ENCODE results near the gene NDRG4.
"Not testable (repeated sequence)": the region's sequence is repeated elsewhere in the genome, so short reads cannot be mapped to it uniquely, and the experiment has no call there.

The NDRG4 gene

GRCh38 chr16:58485184-58485887 is 14.6 kb upstream of the NDRG4 start:
- no peak for TF ChIP-seq CTCF (IDR thresholded peaks at IDR 0.05; ENCODE audit: low read depth, low read length)
- no peak overlapping the region for H3K4me3 ChIP-seq (replicated peaks in 1 of 2; ENCODE audit: low read depth in 2 of 2, low read length in 2 of 2)

DNA sequence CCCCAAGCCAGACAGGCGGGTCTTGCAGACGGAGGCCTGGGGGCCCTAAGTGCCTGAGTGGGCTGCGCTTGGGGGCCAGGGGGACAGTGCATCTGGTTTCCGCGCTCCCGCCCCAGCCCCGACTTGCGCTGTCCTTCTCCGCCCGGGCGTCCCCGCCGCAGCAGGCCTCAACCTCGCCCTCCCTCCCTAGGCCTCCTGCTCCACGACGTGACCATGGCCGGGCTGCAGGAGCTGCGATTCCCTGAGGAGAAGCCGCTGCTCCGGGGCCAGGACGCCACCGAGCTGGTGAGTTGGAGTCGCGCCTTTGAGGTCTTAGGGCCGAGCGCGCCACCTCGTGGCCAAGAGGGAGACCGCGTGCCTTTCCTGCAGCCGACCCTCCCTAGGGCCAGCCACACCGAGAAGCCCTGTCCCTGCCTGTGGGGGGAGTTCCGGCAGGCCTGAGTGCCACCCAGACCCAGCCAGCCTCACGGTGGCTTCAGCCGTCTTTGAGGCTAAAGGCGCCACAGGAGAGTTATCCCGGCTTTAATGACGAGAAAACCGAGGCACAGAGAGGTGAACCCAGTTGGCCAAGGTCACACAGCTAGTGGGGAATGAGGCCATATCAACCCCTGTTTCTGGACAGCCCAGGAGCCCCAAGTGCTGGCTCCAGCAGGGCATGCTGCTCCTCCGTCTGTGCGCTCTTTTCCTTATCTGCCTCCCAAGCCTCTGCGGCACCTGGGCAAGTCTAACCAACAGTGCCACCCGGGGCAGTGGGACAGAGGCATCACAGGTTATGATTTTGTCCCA is 12.2 kb upstream of the NDRG4 start:
- peak; percentile 79 to 80 for DNase-seq (ENCODE audit: low read depth in 2 of 2)
- peak; percentile 92 for TF ChIP-seq CTCF (IDR thresholded peaks at IDR 0.05; ENCODE audit: low read depth, low read length)
- no peak overlapping the region for H3K4me3 ChIP-seq (replicated peaks in 1 of 2; ENCODE audit: low read depth in 2 of 2, low read length in 2 of 2)

More at GRCh38 chr16:58485184-58485887, 14.6 kb upstream of the NDRG4 start:
- DNase-seq (ENCODE audit: low read depth in 2 of 2): no peak

GRCh38 chr16:58488531-58488930 is 11.4 kb upstream of the NDRG4 start:
- no peak for TF ChIP-seq CTCF (IDR thresholded peaks at IDR 0.05; ENCODE audit: low read depth, low read length)
- DNase-seq (ENCODE audit: low read depth in 2 of 2): no peak
- no peak overlapping the region for H3K4me3 ChIP-seq (replicated peaks in 1 of 2; ENCODE audit: low read depth in 2 of 2, low read length in 2 of 2)

DNA sequence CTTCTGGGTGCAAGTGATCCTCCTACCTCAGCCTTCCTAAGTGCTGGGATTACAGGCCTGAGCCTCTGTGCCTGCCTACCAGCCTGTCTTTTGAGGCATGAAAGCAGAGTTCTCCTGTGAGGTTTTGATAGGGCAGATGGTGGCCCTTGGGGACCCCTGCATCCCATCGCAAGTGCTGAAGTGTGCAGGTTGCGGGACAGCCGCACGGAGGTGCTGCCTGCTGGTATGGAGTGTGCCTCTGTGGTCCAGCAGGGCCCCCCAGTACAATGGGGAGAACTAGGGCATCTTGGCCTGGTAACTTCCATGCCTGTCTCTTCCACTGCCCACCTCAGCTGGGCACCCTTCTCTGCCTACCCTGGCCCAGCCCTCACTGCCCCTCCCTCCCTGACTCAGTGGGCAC is 9.9 kb upstream of the NDRG4 start:
- TF ChIP-seq CTCF (IDR thresholded peaks at IDR 0.05; ENCODE audit: low read depth, low read length): no peak
- H3K4me3 ChIP-seq (replicated peaks in 1 of 2; ENCODE audit: low read depth in 2 of 2, low read length in 2 of 2): no peak overlapping the region
- DNase-seq (ENCODE audit: low read depth in 2 of 2): no peak

DNA sequence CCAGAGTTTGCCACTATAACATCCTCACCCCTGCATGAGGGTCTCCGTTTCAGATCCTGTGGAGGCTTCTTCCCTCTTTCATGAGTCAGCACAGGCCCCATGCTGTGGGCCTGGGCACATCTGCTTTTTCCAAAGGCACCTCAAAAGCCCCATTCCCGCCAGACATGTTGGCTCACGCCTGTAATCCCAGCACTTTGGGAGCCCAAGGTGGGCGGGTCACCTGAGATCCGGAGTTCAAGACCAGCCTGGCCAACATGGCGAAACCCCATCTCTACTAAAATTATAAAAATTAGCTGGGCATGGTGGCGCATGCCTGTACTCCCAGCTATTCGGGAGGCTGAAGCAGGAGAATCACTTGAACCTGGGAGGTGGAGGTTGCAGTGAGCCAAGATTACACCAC is 9.4 kb upstream of the NDRG4 start:
- DNase-seq (ENCODE audit: low read depth in 2 of 2); H3K4me3 ChIP-seq (replicated peaks in 1 of 2; ENCODE audit: low read depth in 2 of 2, low read length in 2 of 2): not testable (repeated sequence)

DNA sequence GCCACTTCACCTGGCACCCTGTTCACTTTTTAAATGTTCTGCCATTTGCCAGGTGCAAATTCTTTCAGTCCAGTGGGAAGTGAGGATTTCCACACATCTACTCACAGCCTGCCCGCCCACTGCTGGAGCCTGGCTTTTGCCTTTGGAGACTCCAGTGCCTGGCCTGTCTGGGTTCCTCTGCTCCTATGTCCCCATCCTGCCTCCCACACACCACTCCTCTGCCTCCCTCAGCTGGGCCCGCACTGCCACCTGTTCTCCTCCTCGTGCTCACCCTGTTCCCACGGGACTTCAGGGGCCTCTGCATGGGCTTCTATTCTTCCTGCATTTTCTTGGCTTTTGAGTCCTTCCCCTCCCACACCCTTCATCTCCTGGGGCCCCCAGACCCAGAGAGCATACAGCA is 7.9 kb upstream of the NDRG4 start:
- no peak for TF ChIP-seq CTCF (IDR thresholded peaks at IDR 0.05; ENCODE audit: low read depth, low read length)
- DNase-seq (ENCODE audit: low read depth in 2 of 2): no peak
- no peak overlapping the region for H3K4me3 ChIP-seq (replicated peaks in 1 of 2; ENCODE audit: low read depth in 2 of 2, low read length in 2 of 2)

DNA sequence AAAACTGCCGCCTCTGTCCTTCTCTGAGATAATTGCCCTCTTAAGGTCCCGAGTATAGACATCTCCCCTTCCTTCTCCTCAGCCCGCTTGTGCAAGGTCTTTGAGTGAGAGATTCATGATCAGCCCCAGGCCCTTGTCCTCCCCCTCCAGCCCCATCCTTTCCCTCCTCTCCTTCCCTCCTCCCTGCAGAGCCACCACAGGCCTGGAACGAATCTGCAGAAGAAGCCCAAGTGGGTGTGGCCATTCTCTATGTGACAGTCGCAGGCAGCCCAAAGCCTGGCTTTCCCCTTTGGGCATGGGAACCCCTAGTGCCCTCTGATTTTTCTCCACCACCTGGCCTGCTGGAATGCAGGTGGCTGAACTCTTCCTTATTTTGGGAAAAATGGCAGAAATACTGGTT is 7.2 kb upstream of the NDRG4 start:
- TF ChIP-seq CTCF (IDR thresholded peaks at IDR 0.05; ENCODE audit: low read depth, low read length): no peak
- H3K4me3 ChIP-seq (replicated peaks in 1 of 2; ENCODE audit: low read depth in 2 of 2, low read length in 2 of 2): no peak overlapping the region
- DNase-seq (ENCODE audit: low read depth in 2 of 2): no peak
